GM19025 (cell line): ENCODE results near the gene RALGAPA1.
"Not testable (repeated sequence)": the region's sequence is repeated elsewhere in the genome, so short reads cannot be mapped to it uniquely, and the experiment has no call there.

Experiments
- ATAC-seq: cut with Tn5 transposase; IDR thresholded peaks from one replicate; pipeline ENCODE4 v1.9.1; 2021; ENCODE audit warnings: mild to moderate bottlenecking, low read depth, moderate library complexity; ENCODE audit not compliant: unreplicated experiment

Gene RALGAPA1

DNA sequence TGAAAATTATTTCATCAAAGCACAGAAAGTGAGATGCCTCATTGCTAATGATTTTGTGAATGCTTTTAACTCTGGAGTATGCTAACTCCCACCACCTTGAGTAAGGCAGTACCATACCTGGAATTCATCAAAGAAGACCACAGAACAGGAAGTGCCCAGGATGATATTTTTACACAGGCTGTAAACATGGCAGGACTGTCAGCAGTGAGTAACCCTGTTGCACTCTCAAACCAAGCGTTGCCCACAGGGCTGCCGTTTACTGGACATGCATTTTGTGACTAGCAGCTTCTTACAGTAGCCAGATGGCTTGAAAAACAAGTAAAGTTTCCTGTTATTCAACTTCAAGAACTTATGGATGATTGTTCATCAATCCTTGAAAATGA is 42.4 kb downstream of the RALGAPA1 start:
- no peak for ATAC-seq

DNA sequence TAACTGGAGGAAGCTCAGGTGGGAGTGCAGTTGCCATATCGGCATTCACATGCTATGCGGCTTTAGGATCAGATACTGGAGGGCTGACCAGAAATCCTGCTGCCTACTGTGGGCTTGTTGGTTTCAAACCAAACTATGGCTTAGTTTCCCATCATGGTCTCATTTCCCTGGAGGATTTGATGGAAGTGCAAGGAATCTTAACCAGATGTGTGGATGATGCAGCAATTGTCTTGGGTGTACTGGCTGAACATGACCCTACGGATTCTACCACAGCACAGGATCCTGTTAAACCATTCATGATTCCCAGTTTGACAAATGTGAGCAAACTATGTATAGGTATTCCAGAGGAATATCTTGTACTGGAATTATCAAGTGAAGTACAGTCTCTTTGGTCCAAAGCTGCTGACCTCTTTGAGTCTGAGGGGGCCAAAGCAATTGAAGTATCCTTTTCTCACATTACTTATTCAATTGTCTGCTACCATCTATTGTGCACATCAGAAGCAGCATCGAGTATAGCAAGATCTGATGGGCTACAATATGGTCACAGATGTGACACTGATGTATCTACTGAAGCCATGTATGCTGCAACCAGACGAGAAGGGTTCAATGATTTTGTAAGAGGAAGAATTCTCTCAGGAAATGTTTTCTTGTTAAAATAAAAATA is 42.9 kb downstream of the RALGAPA1 start:
- no peak for ATAC-seq

DNA sequence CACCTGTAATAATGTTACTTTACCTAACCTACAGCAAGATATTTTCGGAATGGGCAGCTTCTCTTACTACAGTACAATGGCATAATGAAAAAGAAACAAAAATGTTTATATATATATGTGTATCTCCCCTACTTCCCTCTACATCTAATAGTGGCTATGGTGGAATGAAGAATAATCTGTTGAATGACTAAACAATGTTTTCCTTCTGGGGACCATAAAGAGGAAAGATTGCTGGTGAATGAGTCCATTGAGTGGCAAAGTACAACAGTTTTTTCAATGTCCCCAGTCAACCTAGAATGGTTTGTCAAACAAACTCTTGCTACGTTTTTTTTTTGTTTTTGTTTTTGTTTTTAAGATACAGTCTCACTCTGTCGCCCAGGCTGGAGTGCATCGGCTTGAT is 47.2 kb downstream of the RALGAPA1 start:
- no peak for ATAC-seq

DNA sequence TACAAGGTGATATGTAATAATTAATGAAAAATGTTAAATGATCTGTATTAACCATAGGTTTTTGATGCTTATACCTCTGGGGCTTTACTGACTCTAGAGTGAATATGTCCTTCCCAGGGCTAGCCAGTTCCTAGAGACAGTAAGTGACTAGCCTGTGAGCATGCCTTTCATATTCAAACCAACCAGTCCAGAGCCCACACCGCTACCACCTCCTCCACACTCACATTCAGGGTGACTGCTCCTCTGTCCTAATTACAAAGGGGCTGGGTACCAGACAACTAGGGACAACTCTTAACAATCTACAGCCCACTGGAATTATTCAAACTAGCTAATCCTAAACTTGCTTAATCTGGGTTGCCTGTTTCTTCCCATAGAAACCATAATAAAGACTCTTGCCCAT is 49.0 kb downstream of the RALGAPA1 start:
- no peak for ATAC-seq

DNA sequence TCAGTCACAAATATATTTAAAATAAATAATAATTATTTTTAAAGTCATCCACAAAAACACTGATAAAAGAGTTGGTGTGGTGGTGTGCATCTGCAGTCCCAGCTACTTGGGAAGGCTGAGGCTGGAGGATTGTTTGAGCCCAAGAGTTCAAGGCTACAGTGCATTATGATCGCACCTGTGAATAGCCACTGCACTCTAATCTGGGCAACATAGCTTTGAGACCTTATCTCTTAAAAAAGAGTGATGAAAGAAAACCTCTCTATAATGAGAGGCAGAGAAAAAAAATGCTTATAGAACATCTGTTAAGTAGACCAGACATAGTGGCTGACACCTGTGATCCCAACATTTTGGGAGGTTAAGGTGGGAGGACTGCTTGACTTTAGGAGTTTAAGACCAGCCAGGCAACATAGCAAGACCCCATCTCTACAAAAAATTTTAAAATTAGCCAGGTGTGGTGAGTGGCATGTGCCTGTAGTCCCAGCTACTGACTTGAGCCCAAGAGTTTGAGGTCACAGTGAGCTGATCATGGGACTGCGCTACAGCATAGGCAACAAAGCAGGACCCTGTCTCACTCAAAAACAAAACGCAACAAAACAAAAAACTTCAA is 50.5 kb downstream of the RALGAPA1 start:
- no peak for ATAC-seq

DNA sequence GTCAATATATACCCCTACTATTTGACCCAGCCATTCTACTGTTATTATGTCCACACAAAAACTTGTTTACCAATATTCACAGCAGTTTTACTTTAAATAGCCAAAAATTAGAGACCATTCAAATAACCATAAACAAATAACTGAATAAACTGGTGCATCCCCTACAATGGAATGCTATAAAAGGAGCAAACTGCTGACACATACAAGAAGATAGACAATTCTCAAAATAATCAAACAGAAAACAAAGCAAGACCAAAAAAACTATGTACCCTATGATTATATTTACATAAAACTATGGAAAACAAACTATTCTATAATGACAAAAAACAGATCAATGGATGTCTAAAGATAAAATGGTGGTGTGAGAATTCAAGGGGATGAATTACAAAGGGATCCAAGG is 54.4 kb downstream of the RALGAPA1 start:
- no peak for ATAC-seq

DNA sequence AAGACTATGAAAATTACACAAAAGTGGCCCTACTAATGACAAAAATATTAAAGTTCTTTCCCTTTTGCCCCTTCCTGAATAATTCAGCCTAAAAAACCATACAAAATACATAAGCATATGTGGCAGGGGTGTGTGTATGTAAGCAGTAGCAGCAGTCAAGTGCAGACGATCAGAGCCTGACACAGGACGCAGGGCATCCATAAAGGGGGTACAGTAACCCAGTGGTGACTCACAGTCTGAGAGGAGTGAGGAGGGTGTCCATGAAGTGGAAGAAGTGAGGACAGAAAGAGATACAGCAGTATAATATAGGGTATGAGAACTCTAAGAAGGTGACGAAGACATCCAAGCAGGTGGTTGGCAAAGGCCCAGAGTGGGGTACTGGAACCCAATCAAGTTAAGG is 56.7 kb downstream of the RALGAPA1 start:
- ATAC-seq = no peak

DNA sequence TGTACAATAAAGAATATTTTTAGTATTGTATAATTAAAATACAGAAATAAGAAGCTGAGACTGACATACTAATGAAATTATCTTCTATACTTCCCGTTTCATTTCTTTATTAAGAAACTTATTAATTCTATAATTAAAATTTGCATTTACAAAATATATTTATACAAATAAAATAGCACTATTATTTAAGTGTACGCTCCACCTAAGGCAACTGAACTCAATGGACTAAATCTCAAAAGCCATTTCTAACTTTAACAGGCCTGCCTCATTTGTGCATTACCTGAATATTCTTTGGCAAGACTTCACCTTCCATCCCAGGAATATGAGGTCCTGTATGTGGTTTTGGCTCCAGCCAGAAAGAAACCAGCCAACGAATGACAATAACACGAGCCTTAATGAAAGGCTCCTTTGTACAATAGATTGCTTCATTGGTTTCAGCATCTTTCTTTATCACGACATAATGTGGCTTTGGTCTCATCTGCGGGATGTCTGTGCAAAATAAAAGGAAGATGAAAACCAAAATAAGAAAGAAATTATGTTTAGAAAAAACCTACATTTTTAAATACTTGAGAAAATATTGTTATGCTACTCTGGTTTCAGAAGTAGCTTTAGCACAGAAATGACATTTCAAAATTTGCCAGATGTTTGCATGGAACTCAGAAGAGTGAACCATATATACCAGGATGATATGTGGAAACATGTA is 58.7 kb downstream of the RALGAPA1 start:
- ATAC-seq = no peak

DNA sequence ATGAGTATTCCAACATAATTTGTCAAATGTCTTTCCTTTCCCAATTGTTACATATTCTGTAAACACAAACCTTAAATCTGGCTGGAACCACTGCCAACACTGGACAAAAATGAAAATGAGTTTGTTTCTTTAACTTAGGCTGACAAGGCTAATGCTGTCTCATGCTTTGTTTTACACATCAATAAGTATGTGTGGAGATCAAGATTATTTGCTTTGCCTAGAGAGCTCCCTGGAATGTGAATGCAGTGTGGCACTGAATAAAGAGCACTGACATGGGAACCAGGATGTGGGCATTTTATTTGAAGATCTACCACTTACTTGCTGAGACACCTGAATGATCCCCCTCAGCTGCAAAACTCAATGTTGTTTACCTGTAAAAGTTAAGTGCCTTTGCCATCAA is 61.7 kb downstream of the RALGAPA1 start:
- ATAC-seq = no peak

DNA sequence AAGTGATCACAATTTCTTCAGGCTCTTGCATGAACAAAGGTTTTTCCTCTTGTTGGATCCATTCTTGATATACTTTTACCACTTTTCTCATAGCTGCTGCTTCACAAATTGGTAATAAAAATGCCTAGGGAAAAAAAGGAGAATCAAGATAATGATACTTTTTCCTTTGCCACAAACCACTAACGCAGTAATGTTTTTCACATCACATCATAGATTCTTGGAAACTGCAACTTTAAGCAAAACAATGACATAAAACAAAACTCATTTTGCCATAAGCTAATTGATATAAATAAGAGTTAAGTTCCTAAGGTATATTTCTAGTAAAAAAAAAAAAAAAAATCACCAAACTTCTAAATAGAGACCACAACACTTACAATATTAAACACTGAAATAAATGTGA is 66.7 kb downstream of the RALGAPA1 start:
- ATAC-seq = no peak

DNA sequence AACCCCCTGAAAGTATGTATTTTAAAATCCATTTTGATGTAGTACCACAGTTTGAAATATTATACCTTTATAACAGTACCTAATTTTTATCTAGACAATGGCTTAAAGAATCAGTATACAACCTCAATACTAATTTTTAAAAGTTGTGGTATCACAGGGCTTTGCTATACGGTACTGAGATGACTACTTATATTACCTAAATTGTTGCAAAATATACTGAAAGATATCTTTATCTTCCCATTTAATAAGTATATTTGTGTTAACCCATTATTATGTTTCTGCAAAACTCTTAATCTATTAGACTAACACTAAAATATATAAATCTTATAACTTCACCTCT is 67.1 kb downstream of the RALGAPA1 start:
- ATAC-seq = no peak

DNA sequence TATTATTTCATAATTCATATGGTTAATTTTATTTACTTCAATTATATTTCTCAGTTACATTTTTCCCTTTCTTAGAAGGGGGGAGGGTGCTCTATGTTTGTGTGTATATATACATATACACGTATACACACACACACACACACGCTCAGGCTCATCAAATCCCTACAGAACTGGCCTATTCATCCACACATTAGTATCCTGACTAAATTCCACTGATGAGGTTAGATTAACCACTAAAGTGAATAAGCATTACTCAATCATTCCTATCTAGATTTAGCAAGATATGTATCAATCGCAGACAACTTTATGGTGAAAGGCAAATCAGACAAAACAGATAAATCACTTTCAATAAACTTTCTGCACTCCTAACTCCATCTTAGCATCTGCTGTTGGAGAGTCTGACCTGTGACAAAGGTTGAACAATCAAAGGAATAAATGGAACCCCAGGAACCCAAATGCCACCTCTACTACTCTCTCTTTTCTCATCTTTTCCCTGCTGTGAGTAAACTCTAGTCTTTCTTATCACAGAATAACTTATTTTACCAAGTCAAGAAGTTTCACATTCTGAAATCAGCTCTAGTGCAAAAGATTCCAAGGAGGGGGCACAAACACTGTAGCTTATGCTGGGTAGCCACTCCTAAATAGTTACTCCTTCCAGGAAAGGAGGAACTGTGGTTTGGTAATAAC is 67.6 kb downstream of the RALGAPA1 start:
- ATAC-seq = no peak

DNA sequence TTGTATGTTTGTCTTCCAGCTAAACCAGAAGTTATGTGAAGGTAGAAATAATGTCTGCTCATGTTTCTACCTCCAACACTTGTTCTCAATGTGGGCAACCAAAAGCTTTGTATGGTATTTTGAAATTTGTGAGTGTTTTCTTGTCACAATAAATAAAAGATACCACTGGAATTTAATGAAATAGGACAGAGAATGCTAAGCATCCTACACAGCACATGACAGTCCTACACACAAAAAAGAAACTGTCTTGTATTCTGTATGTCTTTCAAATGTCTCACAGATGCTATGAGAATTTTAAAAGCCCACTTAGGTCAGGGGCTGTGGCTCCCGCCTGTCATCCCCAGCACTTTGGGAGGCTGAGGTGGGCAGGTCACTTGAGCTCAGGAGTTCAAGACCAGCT is 68.9 kb downstream of the RALGAPA1 start:
- no peak for ATAC-seq

DNA sequence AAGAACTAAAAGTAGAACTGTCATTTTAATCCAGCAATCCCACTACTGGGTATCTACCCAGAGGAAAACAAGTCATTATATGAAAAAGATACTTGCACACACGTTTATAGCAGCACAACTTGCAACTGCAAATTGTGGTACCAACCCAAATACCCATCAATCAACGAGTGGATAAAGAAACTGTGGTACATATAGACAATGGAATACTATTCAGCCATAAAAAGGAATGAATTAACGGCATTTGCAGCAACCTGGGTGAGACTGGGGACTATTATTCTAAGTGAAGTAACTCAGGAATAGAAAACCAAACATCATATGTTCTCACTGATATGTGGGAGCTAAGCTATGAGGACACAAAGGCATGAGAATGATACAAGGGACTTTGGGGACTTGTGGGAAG is 73.9 kb downstream of the RALGAPA1 start:
- not testable (repeated sequence) for ATAC-seq

DNA sequence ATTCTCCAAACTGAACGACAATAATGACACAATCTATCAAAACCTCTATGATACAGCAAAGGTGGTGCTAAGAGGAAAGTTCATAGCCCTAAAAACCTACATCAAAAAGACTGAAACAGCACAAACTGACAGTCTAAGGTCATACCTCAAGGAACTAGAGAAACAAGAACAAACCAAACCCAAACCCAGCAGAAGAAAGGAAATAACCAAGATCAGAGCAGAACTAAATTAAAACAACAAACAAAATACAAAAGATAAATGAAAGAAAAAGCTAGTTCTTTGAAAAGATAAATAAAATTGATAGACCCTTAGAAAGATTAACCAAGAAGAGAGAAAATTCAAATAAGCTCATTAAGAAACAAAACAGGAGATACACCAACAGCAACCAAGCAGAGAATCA is 75.6 kb downstream of the RALGAPA1 start:
- ATAC-seq = not testable (repeated sequence)

DNA sequence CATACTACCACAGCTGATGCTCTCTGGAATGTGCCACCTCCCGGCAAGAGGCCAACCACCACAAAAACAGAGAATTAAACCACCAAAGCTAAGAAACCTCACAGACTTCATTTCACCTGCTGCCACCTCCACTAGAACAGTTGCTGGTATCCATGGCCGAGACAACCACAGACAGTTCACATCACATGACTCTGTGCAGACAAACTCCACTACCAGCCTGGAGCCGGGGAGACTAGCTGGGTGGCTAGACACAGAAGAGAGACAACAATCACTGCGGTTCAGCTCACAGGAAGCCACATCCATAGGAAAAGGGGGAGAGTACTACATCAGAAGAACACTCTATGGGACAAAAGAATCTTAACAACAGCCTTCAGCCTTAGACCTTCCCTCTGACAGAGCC is 78.2 kb downstream of the RALGAPA1 start:
- no peak for ATAC-seq

DNA sequence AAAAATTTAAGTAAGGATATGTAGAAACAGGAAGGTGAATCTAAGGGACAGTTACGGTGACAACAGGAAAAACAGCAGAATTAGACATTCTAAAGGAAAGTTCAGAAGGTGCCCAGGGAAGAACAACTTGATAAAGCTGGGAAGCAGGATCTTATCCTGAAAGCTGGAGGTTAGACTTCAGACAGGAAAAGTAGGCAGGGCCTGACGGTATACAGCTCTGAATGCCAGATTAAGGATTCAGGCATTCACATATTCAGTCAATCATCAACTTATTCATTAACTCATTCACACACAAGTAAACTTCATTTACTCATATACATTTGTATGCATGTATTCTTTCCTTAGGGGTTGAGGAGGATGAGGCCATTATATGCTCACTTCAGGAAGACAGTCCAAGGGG is 81.3 kb downstream of the RALGAPA1 start:
- ATAC-seq = no peak

DNA sequence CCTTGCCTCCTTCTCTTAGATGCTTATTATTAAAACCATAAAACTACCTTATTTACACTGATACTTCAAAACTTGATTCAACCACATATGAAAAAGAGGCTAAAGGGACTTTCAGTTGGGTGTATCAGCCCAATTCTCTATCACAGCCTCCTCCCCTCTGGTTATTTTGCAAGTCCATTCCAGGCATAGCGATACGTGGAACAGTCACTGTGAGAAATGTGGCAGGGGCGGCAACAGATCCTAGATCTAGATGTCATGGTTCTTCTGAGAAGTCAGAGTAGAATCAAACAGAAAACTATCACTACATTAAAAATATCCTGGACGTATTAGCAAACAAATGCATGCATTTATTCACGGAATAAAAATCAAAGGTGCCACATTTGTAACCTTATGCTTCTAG is 83.2 kb downstream of the RALGAPA1 start:
- ATAC-seq = no peak

DNA sequence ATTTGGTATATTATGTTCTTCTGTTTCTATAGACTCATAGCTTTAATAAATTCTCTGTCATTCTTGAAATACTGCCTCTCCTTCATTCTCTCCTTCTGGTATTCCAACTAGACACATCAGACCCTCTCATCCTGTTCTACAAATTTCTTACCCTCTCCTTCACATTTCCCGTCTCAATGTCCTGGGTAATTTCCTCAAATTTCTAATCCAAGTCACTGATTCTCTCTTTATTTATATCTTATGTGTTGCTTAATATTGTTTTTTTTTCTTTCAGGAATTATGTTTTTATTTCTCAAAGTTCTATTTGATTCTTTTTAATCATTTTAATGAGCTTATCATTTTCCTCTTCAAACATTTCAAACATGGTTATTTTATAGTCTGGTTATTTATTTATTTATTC is 94.0 kb downstream of the RALGAPA1 start:
- no peak for ATAC-seq

DNA sequence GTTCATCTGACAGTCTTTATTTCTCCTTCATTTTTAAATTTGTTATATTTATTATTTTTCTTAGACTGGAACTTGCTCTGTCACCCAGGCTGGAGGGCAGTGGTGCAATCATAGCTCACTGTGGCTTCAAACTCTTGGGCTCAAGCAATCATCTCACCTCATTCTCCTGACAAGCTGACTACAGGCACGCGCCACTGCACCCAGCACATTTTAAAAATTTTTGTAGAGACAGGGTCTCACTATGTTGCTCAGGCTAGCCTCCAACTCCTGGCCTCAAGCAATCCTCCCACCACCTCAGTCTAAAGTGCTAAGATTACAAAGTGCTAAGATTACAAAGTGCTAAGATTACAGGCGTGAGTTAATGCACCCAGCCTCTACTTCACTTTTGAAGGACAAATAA is 96.6 kb downstream of the RALGAPA1 start:
- no peak for ATAC-seq

DNA sequence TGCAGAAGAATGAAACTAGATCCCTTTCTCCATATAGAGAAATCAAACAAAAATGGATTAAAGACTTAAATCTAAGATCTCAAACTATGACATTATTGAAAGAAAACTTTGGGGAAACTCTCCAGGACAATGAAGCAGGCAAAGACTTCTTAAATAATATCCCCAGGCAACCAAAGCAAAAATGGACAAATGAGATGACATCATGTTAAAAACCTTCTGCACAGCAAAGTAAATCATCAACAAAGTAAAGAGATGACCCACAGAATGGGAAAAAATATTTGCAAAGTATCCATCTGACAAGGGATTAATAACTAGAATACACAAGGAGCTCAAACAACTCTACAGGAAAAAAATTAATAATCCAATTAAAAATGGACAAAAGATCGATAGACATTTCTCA is 101.0 kb downstream of the RALGAPA1 start:
- no peak for ATAC-seq

DNA sequence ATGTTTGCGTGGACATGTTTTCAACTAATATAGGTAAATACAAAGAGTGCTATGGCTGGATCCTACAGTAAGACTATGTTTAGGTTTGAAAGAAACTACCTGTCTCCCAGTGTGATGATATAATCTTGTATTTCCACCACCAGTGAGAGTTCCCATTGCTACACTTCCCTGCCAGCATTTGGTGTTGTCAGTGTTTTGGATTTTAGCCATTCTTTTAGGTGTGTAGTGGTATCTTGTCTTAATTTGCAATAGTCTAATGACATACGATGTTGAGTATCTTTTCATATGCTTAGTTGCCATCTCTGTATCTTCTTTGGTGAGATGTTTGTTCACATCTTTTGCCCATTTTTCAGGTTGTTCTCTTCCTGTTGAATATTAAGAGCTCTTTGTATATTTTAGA is 103.5 kb downstream of the RALGAPA1 start:
- ATAC-seq = no peak
